Gastroesophageal sphincter (tissue), 3 donors: Measurements from ENCODE around the gene NEK7.

Experiments used
- EP300 ChIP-seq: sonication (generic); formaldehyde crosslinking; IDR thresholded peaks from one replicate; pipeline ENCODE4 v1.6.1; 2017; ENCODE audit warnings: antibody characterized with exemption, mild to moderate bottlenecking
- POLR2A ChIP-seq, 2 donors: fragments of 450-650 bp; IDR thresholded peaks; one replicate each; pipeline ENCODE4 v1.6.1; 2017; ENCODE audit warnings: antibody characterized with exemption in 2 of 2, mild to moderate bottlenecking in 2 of 2, moderate library complexity in 1 of 2
- POLR2AphosphoS5 ChIP-seq: sonication (generic); formaldehyde crosslinking; IDR thresholded peaks from one replicate; pipeline ENCODE4 v1.6.1; 2017; ENCODE audit warnings: antibody characterized with exemption
- TF ChIP-seq, protein P1 (sequence below), 4 experiments: fragments of 200-600 bp in 2 of 4; fragments of 450-650 bp in 2 of 4; sonication (generic) in 1 of 4; IDR thresholded peaks; one replicate each; pipeline ENCODE4 v1.5.1; 2017 to 2019; ENCODE audit warnings: antibody characterized with exemption in 4 of 4, mild to moderate bottlenecking in 2 of 4, moderate library complexity in 2 of 4

DNA sequence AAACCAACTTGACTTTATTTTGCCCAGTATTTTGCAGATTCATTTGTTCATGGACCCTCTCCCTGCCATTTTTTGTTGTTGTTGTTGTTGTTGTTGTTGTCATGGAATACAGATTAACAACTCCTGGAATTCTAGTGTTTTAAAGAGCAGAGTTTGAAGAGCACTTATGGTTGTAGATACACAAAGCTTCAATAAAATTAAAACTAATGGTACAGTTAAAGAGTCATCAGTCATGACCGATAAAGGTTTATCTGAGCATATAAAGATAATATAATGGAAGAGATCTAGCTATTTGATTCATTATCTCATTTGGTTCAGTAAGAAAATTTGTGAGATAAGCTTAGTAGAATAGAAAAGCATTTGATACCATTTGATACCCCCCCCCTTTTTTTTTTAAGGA lies 21.8 kb downstream of the NEK7 start:
- TF ChIP-seq EP300, result no peak
- TF ChIP-seq, protein P1, sequence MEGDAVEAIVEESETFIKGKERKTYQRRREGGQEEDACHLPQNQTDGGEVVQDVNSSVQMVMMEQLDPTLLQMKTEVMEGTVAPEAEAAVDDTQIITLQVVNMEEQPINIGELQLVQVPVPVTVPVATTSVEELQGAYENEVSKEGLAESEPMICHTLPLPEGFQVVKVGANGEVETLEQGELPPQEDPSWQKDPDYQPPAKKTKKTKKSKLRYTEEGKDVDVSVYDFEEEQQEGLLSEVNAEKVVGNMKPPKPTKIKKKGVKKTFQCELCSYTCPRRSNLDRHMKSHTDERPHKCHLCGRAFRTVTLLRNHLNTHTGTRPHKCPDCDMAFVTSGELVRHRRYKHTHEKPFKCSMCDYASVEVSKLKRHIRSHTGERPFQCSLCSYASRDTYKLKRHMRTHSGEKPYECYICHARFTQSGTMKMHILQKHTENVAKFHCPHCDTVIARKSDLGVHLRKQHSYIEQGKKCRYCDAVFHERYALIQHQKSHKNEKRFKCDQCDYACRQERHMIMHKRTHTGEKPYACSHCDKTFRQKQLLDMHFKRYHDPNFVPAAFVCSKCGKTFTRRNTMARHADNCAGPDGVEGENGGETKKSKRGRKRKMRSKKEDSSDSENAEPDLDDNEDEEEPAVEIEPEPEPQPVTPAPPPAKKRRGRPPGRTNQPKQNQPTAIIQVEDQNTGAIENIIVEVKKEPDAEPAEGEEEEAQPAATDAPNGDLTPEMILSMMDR (IDR thresholded peaks at IDR 0.05), result no peak
- no peak for TF ChIP-seq POLR2A (IDR thresholded peaks at IDR 0.05)
- no peak for TF ChIP-seq POLR2AphosphoS5
